Heart left ventricle (tissue), 16 donors: ENCODE data around the gene COX6B2. TPM values are rescaled to one million over a fixed set of nuclear protein-coding genes. Genes with fewer than 3 reads are reported as not detected.

Source experiments
- ATAC-seq, 4 donors: fragments of 200-7000 bp; cut with Tn5 transposase; one replicate each; pipeline ENCODE4 v1.9.1; 2020 to 2022; ENCODE audit warnings: moderate library complexity in 4 of 4, mild to moderate bottlenecking in 3 of 4, moderate number of reproducible peaks in 1 of 4
- DNase-seq, 5 donors: peaks; one replicate each; pipeline ENCODE4 v3.0.0-alpha.2; 2020
- H3K27ac ChIP-seq, 12 donors: fragments of 200-600 bp; sonication (generic) in 4 of 12; one replicate each; pipeline versions ENCODE4 v1.5.0 to v1.8.0; 2016 to 2022; ENCODE audit warnings: mild to moderate bottlenecking in 2 of 12
- H3K27me3 ChIP-seq, 9 donors: fragments of 200-600 bp; sonication (generic) in 2 of 9; one replicate each; pipeline versions ENCODE4 v1.5.1 to v1.8.0; 2016 to 2022; ENCODE audit warnings: mild to moderate bottlenecking in 3 of 9
- H3K36me3 ChIP-seq, 9 donors: fragments of 200-600 bp; sonication (generic) in 2 of 9; one replicate each; pipeline versions ENCODE4 v1.5.0 to v1.8.0; 2018 to 2022; ENCODE audit warnings: mild to moderate bottlenecking in 2 of 9
- H3K4me1 ChIP-seq, 12 donors: fragments of 200-600 bp; sonication (generic) in 4 of 12; one replicate each; pipeline versions ENCODE4 v1.5.0 to v1.8.0; 2016 to 2022; ENCODE audit warnings: mild to moderate bottlenecking in 3 of 12
- H3K4me3 ChIP-seq, 12 donors: fragments of 200-600 bp; sonication (generic) in 4 of 12; one replicate each; pipeline versions ENCODE4 v1.5.0 to v1.8.0; 2017 to 2022; ENCODE audit warnings: mild to moderate bottlenecking in 9 of 12, moderate library complexity in 4 of 12
- H3K9me3 ChIP-seq, 12 donors: fragments of 200-600 bp; sonication (generic) in 4 of 12; one replicate each; pipeline versions ENCODE4 v1.5.0 to v1.8.0; 2016 to 2022; ENCODE audit warnings: mild to moderate bottlenecking in 1 of 12
- CTCF ChIP-seq, 12 donors: fragments of 200-600 bp; sonication (generic) in 4 of 12; IDR thresholded peaks; one replicate each; pipeline versions ENCODE4 v1.5.0 to v1.8.0; 2018 to 2022; ENCODE audit warnings: antibody characterized with exemption in 12 of 12, mild to moderate bottlenecking in 5 of 12
- POLR2A ChIP-seq, 2 donors: fragments of 450-650 bp; IDR thresholded peaks; one replicate each; pipeline ENCODE4 v1.6.1; 2017; ENCODE audit warnings: antibody characterized with exemption in 2 of 2, mild to moderate bottlenecking in 2 of 2, moderate library complexity in 2 of 2
- WGBS, 4 donors: extraction: QIAGEN DNeasy Blood & Tissue Kit in 2 of 4; methylation state at CpG; one replicate each; pipeline versions ENCODE4 v1.1.5 to v1.1.7; 2013 to 2018; 5-methylcytosine and 5-hydroxymethylcytosine counted together
- intact Hi-C, 10 donors: fragments of 100-400 bp; cut with DNase I; formaldehyde crosslinking; loops; one replicate each; pipeline versions ENCODE4 v1.11.1 to v1.14.2; 2022
- polyA plus RNA-seq, 2 donors: library from polyadenylated mRNA; stranded (reverse); fragments of 200-250 nt; gene quantifications; one replicate each; pipeline ENCODE4 v1.2.3, GENCODE V29; 2013
- total RNA-seq, 9 donors: library from RNA; depleted of rRNA in 2 of 9; stranded (reverse); fragments of >200 nt in 2 of 9; fragmentation: NEBNext Ultra II Directional in 3 of 9; extraction: Animal tissue kit (Norgen Biotek cat#: 25700) in 3 of 9; gene quantifications; one replicate each; pipeline versions ENCODE4 v1.1.0 to v1.2.4, GENCODE V29; 2016 to 2023
- donor health status: ischemic (EF 13 %, LVEDD 7.1; RV severe dilation, severe dysfunction).
- donor health status: healthy with polysubstance abuse.
- donor health status: DM: no; HTN: yes; CAD: no.
- donor health status: DM: no; HTN: no; CAD: no.
- donor health status: ischemic (EF 25% LVEDD 6.9; RV normal size, moderate dysfunction).
- donor health status: ischemic (EF 25% LVEDD 5.7; RV mildly dilated, moderate dysfunction).
- donor health status: healthy.
- donor health status: DM: yes; HTN: yes; CAD: no.
- donor health status: ischemic (EF 35%, LVEDD 5.7; RV mildly dilated, moderate dysfunction).
- donor health status: nonischemic (EF 11% LVEDD 7.7; RV severe dilation, severe dysfunction).
- donor health status: DM: yes; HTN: yes; CAD: no.
- donor health status: PGD.
- donor health status: ischemic (EF 29% LVEDD 5.4; RV normal size, mild dysfunction).
- donor health status: nonischemic (EF 23%, LVEDD 6.1; RV moderate dilation, normal function).

Gene COX6B2
- total and polyA plus RNA-seq, 11 donors = 0.16 TPM; not detected in 10

DNA sequence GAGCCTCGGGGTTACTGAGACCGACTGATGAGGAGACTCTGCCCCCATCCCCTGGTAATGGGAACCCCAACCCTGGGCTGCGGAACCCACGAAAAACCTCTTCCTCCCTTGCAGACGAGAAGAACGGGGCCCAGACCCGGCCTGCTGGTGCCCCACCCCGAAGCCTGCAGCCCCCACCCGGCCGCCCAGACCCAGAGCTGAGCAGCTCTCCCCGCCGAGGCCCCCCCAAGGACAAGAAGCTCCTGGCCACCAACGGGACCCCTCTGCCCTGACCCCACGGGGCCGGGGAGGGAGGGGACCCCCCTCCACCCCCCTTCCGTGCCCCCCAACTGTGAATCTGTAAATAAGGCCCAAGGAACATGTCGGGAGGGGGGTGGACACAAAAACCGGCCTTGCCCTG, 42.7 kb downstream of the COX6B2 start:
- 85 to 94% (median 92%) methylated on average over 3 to 18 of the region's 18 CpGs for WGBS, 4 donors
- H3K4me3 ChIP-seq = no peak overlapping the region
- intact Hi-C loops = no loop called here
- no peak overlapping the region for H3K27ac ChIP-seq
- H3K27me3 ChIP-seq = no peaks in the 10 kb centered on the region
- H3K36me3 ChIP-seq = peaks cover 0 to 13% (median 3%) of the 10 kb centered on the region in 9 donors
- no peaks in the 10 kb centered on the region for H3K4me1 ChIP-seq
- DNase-seq (no peak), ATAC-seq (no peak)
- TF ChIP-seq POLR2A (IDR thresholded peaks at IDR 0.05) = no peak
- TF ChIP-seq CTCF (IDR thresholded peaks at IDR 0.05) = no peak
- peaks cover 0 to 3% (median 0%) of the 10 kb centered on the region in 12 donors for H3K9me3 ChIP-seq

- Histone ChIP-seq H3K4me1 (no peaks in the 10 kb centered on the region), H3K27ac (no peak overlapping the region), H3K27me3 (no peaks in the 10 kb centered on the region), H3K4me3 (no peak overlapping the region), H3K9me3 (peaks cover 0 to 3% (median 0%) of the 10 kb centered on the region in 12 donors), H3K36me3 (peaks cover 0 to 17% (median 0%) of the 10 kb centered on the region in 9 donors)
- TF ChIP-seq CTCF (IDR thresholded peaks at IDR 0.05) = no peak
- TF ChIP-seq POLR2A (IDR thresholded peaks at IDR 0.05) = no peak
- WGBS, 4 donors = 89 to 95% (median 92%) methylated on average over 6 to 9 of the region's 9 CpGs
- DNase-seq (no peak), ATAC-seq (no peak)
- intact Hi-C loops = no loop called here
Observed at GRCh38 chr19:55311397-55311796, 43.1 kb downstream of the COX6B2 start.

GRCh38 chr19:55310498-55310897, 44.0 kb downstream of the COX6B2 start:
- H3K4me1 ChIP-seq = no peaks in the 10 kb centered on the region
- no peak overlapping the region for H3K4me3 ChIP-seq
- ATAC-seq (no peak), DNase-seq (no peak)
- intact Hi-C loops = no loop called here
- no peak for TF ChIP-seq POLR2A (IDR thresholded peaks at IDR 0.05)
- no peak for TF ChIP-seq CTCF (IDR thresholded peaks at IDR 0.05)
- 76 to 87% (median 83%) methylated on average over 7 of the region's 7 CpGs for WGBS, 4 donors
- peaks cover 0 to 26% (median 0%) of the 10 kb centered on the region in 9 donors for H3K36me3 ChIP-seq
- no peak overlapping the region for H3K27ac ChIP-seq
- no peaks in the 10 kb centered on the region for H3K27me3 ChIP-seq
- no peaks in the 10 kb centered on the region for H3K9me3 ChIP-seq

- Histone ChIP-seq H3K4me1 (no peaks in the 10 kb centered on the region), H3K36me3 (peaks cover 0 to 27% (median 0%) of the 10 kb centered on the region in 9 donors), H3K4me3 (no peak overlapping the region), H3K27me3 (no peaks in the 10 kb centered on the region), H3K9me3 (no peaks in the 10 kb centered on the region), H3K27ac (no peak overlapping the region)
- DNase-seq (no peak), ATAC-seq (no peak)
- intact Hi-C loops = loop anchor here in 4 of 10 donors (10.0 kb wide), 3 partner anchors 65 to 105 kb away; partner anchors contain the start of genes IL11 (in 2 of the 4), TMEM190 (in 2 of the 4), RPL28 (in 1 of the 4) and TMEM238 (in 1 of the 4)
- 87 to 95% (median 94%) methylated on average over 5 of the region's 5 CpGs for WGBS, 4 donors
- TF ChIP-seq CTCF (IDR thresholded peaks at IDR 0.05) = no peak
- no peak for TF ChIP-seq POLR2A (IDR thresholded peaks at IDR 0.05)
Observed at GRCh38 chr19:55309448-55309847, 45.1 kb downstream of the COX6B2 start.
